Endothelial cell of umbilical vein (primary cell): ENCODE data around the gene MALSU1.

Source experiments
- EZH2 ChIP-seq: IDR thresholded peaks from 2 replicates; pipeline ENCODE4 v1.6.1; 2012; ENCODE audit warnings: borderline replicate concordance, low read depth, mild to moderate bottlenecking, moderate library complexity, low read length, inconsistent platforms; ENCODE audit not compliant: severe bottlenecking
- FOS ChIP-seq: IDR thresholded peaks from 2 replicates; pipeline ENCODE4 v1.6.1; 2011; ENCODE audit warnings: mild to moderate bottlenecking, low read length, moderate library complexity, borderline replicate concordance; ENCODE audit not compliant: insufficient read depth
- JUN ChIP-seq: IDR thresholded peaks from 2 replicates; pipeline ENCODE4 v1.6.1; 2011; ENCODE audit warnings: borderline replicate concordance, low read depth; ENCODE audit not compliant: insufficient read length, insufficient read depth
- MYC ChIP-seq: IDR thresholded peaks from one replicate; pipeline ENCODE4 v1.6.1; 2011; ENCODE audit warnings: mild to moderate bottlenecking, low read depth, low read length
- POLR2A ChIP-seq: IDR thresholded peaks from 2 replicates; pipeline ENCODE4 v1.6.1; 2012; ENCODE audit warnings: low read depth, mild to moderate bottlenecking, control low read depth, low read length
- TF ChIP-seq, protein P1 (sequence below), 2 donors: IDR thresholded peaks; 1 replicate in 1 of 2; 2 replicates in 1 of 2; pipeline ENCODE4 v1.5.1; 2011; ENCODE audit warnings: low read length in 2 of 2, mild to moderate bottlenecking in 2 of 2, moderate library complexity in 2 of 2, control low read depth in 1 of 2, inconsistent platforms in 1 of 2, low read depth in 1 of 2; ENCODE audit not compliant: insufficient read depth in 1 of 2; ENCODE audit errors: extremely low read depth in 1 of 2
- TF ChIP-seq, protein P2 (sequence below): IDR thresholded peaks from 2 replicates; pipeline ENCODE4 v1.6.1; 2011; ENCODE audit not compliant: insufficient read depth, insufficient read length

DNA sequence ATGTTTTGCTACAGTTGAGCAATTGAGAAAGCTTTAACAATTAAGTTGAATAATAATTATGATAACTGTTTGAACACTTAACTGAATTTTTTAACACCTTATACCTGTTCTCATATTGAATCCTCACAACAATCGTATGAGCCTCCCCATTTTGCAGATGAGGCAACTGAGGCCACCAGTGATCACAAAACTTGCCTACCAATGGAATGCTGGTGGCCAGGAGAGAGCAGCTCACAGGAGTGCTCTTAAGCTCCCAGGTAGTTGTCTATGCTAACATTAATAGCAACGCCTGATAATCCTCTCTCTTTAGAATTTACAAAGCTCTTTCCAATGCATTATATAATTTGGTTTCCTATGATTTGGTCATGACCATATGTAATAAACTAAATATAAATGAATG is 31.0 kb upstream of the MALSU1 start:
- no peak for TF ChIP-seq MYC
- TF ChIP-seq, protein P1, sequence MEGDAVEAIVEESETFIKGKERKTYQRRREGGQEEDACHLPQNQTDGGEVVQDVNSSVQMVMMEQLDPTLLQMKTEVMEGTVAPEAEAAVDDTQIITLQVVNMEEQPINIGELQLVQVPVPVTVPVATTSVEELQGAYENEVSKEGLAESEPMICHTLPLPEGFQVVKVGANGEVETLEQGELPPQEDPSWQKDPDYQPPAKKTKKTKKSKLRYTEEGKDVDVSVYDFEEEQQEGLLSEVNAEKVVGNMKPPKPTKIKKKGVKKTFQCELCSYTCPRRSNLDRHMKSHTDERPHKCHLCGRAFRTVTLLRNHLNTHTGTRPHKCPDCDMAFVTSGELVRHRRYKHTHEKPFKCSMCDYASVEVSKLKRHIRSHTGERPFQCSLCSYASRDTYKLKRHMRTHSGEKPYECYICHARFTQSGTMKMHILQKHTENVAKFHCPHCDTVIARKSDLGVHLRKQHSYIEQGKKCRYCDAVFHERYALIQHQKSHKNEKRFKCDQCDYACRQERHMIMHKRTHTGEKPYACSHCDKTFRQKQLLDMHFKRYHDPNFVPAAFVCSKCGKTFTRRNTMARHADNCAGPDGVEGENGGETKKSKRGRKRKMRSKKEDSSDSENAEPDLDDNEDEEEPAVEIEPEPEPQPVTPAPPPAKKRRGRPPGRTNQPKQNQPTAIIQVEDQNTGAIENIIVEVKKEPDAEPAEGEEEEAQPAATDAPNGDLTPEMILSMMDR (IDR thresholded peaks at IDR 0.05; ENCODE audit: extremely low read depth in 1 of 2, insufficient read depth in 1 of 2, low read depth in 1 of 2, low read length in 2 of 2) = no peak
- TF ChIP-seq, protein P2, sequence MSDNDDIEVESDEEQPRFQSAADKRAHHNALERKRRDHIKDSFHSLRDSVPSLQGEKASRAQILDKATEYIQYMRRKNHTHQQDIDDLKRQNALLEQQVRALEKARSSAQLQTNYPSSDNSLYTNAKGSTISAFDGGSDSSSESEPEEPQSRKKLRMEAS = no peak
- TF ChIP-seq POLR2A = no peak
- no peak for TF ChIP-seq JUN
- no peak for TF ChIP-seq FOS
- no peak for TF ChIP-seq EZH2
